ENCODE measurements around the gene EPG5. TPM values are rescaled to one million over a fixed set of nuclear protein-coding genes. Genes with fewer than 3 reads are reported as not detected.

The EPG5 gene
- total and polyA plus RNA-seq, 4 donors, result 3.2 to 20.3 (median 11.1) TPM

DNA sequence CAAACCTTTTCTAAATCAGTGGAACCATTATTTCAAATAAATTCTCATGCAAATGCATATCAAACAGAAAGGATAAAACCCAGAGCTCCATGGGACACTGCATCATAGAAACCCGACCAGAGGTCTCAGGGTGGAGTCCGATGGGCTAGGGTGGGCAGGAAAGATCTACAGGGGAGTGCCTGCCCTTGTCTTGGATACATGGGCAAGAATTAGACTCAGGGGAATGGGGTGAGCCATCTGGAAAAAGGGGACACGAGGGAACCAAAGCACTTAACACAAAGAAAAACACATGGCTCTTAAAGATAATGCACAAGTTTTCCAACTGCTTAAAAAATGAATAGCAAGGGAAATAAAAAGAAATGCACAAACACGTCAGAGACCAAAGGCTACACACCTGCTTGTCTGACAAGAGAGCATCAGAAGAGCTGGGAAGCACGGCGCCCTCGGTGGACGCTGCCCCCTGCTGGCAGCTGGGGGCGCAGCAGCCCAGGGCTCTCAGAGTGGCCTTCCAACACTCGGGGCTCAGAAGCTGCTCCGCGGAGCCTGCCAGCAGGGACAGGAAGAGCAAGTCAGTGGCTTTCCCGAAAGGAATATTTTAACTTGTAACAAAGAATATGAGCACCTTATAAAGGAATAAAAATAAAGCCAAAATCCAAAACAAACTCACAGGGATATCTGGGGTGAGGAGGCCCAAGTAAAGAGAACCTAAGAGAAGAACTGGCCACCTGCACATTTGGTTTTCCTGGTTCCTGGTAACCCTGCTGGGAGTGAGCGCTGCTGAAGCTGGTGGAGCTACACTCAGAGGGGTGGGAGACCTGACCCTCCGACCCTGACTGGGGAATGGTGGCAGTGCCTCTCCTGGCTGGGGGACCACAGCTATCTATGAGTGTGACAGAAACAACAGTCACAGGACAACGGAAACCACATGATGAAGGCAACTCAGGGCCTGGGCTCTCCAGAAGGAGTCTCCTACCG lies 87.2 kb downstream of the EPG5 start:
- peak; percentile 86 for DNase-seq (ENCODE audit: low spot score)
- H3K9ac ChIP-seq (ENCODE audit: low read depth in 1 of 2, low read length in 2 of 2), result no peak overlapping the region
- no peak for TF ChIP-seq SP1 (IDR thresholded peaks at IDR 0.05)
- TF ChIP-seq, protein P1, sequence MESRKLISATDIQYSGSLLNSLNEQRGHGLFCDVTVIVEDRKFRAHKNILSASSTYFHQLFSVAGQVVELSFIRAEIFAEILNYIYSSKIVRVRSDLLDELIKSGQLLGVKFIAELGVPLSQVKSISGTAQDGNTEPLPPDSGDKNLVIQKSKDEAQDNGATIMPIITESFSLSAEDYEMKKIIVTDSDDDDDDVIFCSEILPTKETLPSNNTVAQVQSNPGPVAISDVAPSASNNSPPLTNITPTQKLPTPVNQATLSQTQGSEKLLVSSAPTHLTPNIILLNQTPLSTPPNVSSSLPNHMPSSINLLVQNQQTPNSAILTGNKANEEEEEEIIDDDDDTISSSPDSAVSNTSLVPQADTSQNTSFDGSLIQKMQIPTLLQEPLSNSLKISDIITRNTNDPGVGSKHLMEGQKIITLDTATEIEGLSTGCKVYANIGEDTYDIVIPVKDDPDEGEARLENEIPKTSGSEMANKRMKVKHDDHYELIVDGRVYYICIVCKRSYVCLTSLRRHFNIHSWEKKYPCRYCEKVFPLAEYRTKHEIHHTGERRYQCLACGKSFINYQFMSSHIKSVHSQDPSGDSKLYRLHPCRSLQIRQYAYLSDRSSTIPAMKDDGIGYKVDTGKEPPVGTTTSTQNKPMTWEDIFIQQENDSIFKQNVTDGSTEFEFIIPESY (IDR thresholded peaks at IDR 0.05), result no peak
- TF ChIP-seq NR2F2 (IDR thresholded peaks at IDR 0.05), result no peak
- TF ChIP-seq, protein P2, sequence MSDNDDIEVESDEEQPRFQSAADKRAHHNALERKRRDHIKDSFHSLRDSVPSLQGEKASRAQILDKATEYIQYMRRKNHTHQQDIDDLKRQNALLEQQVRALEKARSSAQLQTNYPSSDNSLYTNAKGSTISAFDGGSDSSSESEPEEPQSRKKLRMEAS (IDR thresholded peaks at IDR 0.05), result no peak
- TF ChIP-seq JUND (IDR thresholded peaks at IDR 0.05), result no peak
- TF ChIP-seq FOXA1 (IDR thresholded peaks at IDR 0.05), result no peak
- TF ChIP-seq EGR1 (IDR thresholded peaks at IDR 0.05; ENCODE audit: low read depth in 2 of 2), result no peak
- TF ChIP-seq GABPA (IDR thresholded peaks at IDR 0.05 in 1 of 2, conservative IDR thresholded peaks at IDR 0.05 in 1 of 2), result no peak
- no peak for TF ChIP-seq TAF1 (conservative IDR thresholded peaks at IDR 0.05)
- TF ChIP-seq RAD21 (IDR thresholded peaks at IDR 0.05), result peak; percentile 95 to 97
- no peak for TF ChIP-seq YY1 (IDR thresholded peaks at IDR 0.05)
- TF ChIP-seq HNF4G (IDR thresholded peaks at IDR 0.05), result no peak
- TF ChIP-seq RXRA (IDR thresholded peaks at IDR 0.05), result no peak
- TF ChIP-seq CTCF (IDR thresholded peaks at IDR 0.05; ENCODE audit: low read depth, low read length, missing input control), result peak; percentile 98
- TF ChIP-seq, protein P3, sequence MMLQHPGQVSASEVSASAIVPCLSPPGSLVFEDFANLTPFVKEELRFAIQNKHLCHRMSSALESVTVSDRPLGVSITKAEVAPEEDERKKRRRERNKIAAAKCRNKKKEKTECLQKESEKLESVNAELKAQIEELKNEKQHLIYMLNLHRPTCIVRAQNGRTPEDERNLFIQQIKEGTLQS (IDR thresholded peaks at IDR 0.05), result no peak
- no peak for TF ChIP-seq REST (IDR thresholded peaks at IDR 0.05)
- no peak for TF ChIP-seq HNF4A (conservative IDR thresholded peaks at IDR 0.05)
- peaks cover 3 to 38% (median 22%) of the 10 kb centered on the region in 4 donors for H3K36me3 ChIP-seq (ENCODE audit: control insufficient read depth in 4 of 4, insufficient read depth in 3 of 4, low read depth in 1 of 4, low read length in 3 of 4)
- H3K27me3 ChIP-seq (ENCODE audit: control insufficient read depth in 4 of 4, insufficient read depth in 4 of 4, low read length in 3 of 4), result no peaks in the 10 kb centered on the region
- 38% methylated on average over 17 of the region's 17 CpGs for WGBS
- no peak overlapping the region for H3K27ac ChIP-seq (ENCODE audit: low read depth in 1 of 2, low read length in 2 of 2)
- no peak overlapping the region for H3K4me3 ChIP-seq (ENCODE audit: low read depth in 1 of 3, low read length in 3 of 3)
- H3K9me3 ChIP-seq (ENCODE audit: control insufficient read depth in 4 of 4, low read length in 3 of 4), result no peaks in the 10 kb centered on the region
- peaks cover 0 to 4% (median 1%) of the 10 kb centered on the region in 4 donors for H3K4me1 ChIP-seq (ENCODE audit: control insufficient read depth in 4 of 4, insufficient read depth in 4 of 4, low read length in 3 of 4)
